Activated CD4-positive, alpha-beta T cell treated with anti-CD3 and anti-CD28 coated beads, Interleukin-2, amount 50 U/mL, for 16 hours (primary cell): Measurements from ENCODE around the gene ADAMTS2.
"Not testable (repeated sequence)": the region's sequence is repeated elsewhere in the genome, so short reads cannot be mapped to it uniquely, and the experiment has no call there.

ENCODE experiments used
- DNase-seq: peaks from one replicate; pipeline ENCODE4 v3.0.0-alpha.2; 2020

ADAMTS2 gene

GRCh38 chr5:179324316-179324715 is 20.9 kb downstream of the ADAMTS2 start:
- not testable (repeated sequence) for DNase-seq

- DNase-seq = no peak
Measured at GRCh38 chr5:179323026-179323870, 22.0 kb downstream of the ADAMTS2 start.

- no peak for DNase-seq
Measured at GRCh38 chr5:179322071-179323025, 22.9 kb downstream of the ADAMTS2 start.

- DNase-seq = no peak
Measured at GRCh38 chr5:179321206-179321987, 23.9 kb downstream of the ADAMTS2 start.

- DNase-seq = no peak
Measured at GRCh38 chr5:179319741-179320281, 25.4 kb downstream of the ADAMTS2 start.

GRCh38 chr5:179319123-179319522 is 26.1 kb downstream of the ADAMTS2 start:
- no peak for DNase-seq

GRCh38 chr5:179318221-179318955 is 26.9 kb downstream of the ADAMTS2 start:
- no peak for DNase-seq

GRCh38 chr5:179317411-179318220 is 27.6 kb downstream of the ADAMTS2 start:
- DNase-seq = no peak

GRCh38 chr5:179316982-179317381 is 28.3 kb downstream of the ADAMTS2 start:
- DNase-seq = no peak

GRCh38 chr5:179316111-179316551 is 29.1 kb downstream of the ADAMTS2 start:
- no peak for DNase-seq

- no peak for DNase-seq
Measured at GRCh38 chr5:179315356-179315890, 29.8 kb downstream of the ADAMTS2 start.

GRCh38 chr5:179314606-179315355 is 30.5 kb downstream of the ADAMTS2 start:
- DNase-seq = no peak

- no peak for DNase-seq
Measured at GRCh38 chr5:179313849-179314521, 31.3 kb downstream of the ADAMTS2 start.

- DNase-seq = no peak
Measured at GRCh38 chr5:179312557-179313235, 32.6 kb downstream of the ADAMTS2 start.

GRCh38 chr5:179311581-179311980 is 33.7 kb downstream of the ADAMTS2 start:
- DNase-seq = no peak

- no peak for DNase-seq
Measured at GRCh38 chr5:179311091-179311470, 34.2 kb downstream of the ADAMTS2 start.

GRCh38 chr5:179310439-179311090 is 34.7 kb downstream of the ADAMTS2 start:
- no peak for DNase-seq

GRCh38 chr5:179309751-179310320 is 35.4 kb downstream of the ADAMTS2 start:
- no peak for DNase-seq
